G401.6 (cell line): ENCODE measurements around the gene ADM5.

Source experiments
- FAIRE-seq: peaks from 2 replicates; lab custom pipeline; 2012; peaks lifted over from hg19 to GRCh38; lab: Jason Lieb, UNC

ADM5 gene

DNA sequence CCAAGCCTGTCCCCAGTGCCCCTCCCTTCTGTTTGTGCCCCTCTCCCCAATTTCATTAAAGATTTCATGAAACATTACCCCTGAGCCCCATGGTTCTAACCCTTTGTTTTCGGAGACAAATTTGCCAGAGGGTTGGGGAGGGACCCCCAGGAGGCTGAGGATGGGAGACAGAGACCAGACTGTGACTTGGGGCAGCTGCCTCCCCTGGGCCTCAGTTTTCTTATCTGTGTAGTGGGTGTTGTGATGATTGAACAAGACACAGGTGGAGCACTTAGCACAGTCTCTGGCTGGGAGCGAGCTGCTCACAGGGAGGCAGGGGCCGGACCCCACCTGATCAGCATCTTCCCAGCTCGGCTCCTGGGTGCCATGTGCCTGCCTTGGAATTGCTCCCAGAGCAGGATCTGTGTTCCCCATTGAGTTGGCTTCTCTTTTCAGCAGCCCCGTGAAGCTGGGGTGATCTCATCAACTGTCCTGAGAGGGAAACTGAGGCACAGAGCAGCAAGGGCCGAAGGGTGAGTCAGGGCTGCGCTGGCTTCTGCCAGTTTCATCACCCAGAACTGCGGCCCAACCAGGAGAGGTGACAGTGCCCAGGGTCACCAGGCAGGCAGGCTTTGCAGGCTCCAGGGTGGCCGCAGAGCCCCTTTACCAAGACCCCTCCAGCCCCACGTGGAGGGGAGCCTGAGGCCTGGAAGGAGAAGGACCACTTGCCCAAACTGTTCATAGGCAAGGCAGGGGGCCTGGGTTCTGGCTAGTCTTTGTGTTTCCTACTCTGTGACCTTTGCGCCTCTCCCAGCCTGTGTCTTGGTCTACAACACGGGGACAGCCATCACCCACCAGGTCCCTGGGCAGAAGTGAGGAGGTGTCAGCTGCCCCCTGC lies 30.6 kb upstream of the ADM5 start:
- no peak for FAIRE-seq

DNA sequence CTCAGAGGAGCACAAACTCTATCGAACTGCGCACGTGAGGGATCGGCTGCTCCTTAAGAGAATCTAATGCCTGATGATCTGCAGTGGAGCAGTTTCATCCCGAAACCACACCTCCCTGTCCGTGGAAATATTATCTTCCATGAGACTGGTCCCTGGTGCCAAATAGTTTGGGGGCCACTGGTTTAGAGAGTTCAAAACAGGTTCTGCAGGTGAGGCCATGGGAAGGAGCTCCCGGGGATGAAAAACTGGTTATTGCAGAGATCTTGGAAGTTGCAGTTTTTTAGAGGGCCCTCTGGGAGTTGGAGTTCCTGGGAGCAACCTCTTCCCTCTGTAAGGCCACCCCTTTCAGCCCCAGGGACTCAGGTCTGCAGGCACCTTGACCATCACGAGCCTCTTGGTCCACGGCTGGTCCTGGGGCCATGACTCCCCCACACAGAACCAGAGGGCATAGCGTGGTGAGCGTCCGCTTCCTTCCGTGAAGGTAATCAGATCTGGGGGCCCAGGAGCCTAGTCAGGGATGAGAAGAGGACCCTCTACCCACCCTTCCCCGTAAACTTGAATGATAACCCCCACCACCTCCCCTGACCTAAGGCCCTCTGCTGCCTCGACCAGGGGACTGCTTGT lies 28.9 kb upstream of the ADM5 start:
- no peak for FAIRE-seq

- no peak for FAIRE-seq
Observed at GRCh38 chr19:49662011-49662410, 27.4 kb upstream of the ADM5 start.

DNA sequence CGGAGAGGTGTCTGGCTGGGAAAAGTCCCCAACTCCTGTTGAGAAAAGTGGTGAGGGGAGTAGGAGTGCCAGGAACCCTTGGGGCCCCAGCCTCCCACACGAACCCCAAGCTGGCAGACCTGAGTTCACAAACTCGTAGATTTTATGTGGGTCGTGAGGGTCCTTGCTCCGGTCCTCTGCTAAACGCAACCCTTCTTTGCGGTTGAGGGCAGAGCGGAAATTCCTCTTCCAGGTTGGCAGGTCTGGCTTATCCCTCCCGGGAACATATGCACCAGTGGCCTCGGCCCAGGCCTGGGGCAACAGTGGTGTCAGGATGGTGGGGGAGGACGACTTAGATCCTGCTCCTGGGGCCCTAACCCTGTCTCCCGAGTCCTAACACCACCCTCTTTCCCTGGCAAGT lies 26.2 kb upstream of the ADM5 start:
- no peak for FAIRE-seq

DNA sequence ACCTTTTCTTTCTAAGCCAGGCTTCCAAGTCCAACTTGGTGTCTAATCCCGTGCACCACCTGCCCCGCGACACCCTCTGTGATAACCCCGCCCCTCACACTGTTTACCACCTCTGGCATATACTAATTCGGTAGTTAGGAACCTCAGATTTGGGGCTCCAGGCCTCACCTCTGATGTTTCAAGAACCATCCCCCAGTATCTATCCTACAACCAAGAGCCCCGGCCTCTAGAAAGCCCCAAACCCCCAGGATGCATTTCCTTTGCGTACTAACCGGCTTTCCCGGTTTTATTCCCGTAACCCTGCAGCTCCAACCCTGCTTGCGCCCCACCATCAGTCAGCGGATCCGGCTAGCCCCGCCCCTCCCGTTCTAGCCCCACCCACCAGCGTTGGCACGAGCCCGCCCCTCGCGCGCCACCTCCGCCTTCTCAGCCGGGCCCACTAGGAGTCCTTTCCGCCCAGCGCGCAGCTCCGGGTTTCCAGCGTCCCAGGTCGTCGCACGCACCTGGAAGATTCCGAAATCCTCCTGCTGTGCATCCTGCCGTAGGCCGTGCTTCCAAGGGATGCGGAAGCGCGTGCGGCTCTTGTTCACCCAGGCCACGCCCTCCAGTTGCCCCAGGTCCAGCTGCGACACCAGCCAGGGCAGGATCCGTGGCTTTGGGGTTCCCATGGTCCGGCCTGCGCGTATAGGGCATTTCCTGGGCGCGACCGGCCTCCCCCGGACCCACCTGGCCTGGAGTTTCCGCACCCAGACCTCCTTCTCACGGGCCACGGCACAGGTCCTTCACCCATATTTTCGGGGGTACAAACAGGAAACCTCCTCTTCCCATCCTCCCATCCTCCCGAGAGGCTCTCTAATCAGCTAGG lies 25.0 kb upstream of the ADM5 start:
- peak; percentile 65 for FAIRE-seq

DNA sequence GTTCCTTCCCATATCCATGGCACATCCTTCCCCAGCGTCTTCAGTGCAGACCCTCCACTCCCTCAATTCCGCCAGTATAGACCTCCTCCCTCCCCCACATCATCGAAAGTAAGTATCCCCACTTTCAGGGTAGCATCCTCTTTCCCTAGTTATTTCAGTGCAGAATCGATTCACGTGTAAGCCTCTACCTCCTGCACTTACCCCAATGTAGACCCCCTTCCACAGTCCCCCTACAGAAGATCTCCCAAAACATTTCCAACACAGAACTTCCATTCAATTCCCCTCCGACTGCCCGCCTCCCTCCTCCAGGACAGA lies 24.4 kb upstream of the ADM5 start:
- no peak for FAIRE-seq

GRCh38 chr19:49665351-49666119 lies 23.9 kb upstream of the ADM5 start, which contains the start of the genes BCL2L12 and IRF3:
BCL2L12 (plus strand) TSS chr19:49665933; CDS start chr19:49666693, 760 bp downstream.
IRF3 (minus strand) TSS chr19:49665857; CDS start chr19:49664838, 1,019 bp downstream.
- peak; percentile 97 for FAIRE-seq

GRCh38 chr19:49666120-49666444 lies 23.3 kb upstream of the ADM5 start:
- FAIRE-seq: no peak

GRCh38 chr19:49667473-49667872 lies 21.9 kb upstream of the ADM5 start:
- FAIRE-seq: no peak

- FAIRE-seq: no peak
Observed at GRCh38 chr19:49669516-49669915, 19.9 kb upstream of the ADM5 start.

DNA sequence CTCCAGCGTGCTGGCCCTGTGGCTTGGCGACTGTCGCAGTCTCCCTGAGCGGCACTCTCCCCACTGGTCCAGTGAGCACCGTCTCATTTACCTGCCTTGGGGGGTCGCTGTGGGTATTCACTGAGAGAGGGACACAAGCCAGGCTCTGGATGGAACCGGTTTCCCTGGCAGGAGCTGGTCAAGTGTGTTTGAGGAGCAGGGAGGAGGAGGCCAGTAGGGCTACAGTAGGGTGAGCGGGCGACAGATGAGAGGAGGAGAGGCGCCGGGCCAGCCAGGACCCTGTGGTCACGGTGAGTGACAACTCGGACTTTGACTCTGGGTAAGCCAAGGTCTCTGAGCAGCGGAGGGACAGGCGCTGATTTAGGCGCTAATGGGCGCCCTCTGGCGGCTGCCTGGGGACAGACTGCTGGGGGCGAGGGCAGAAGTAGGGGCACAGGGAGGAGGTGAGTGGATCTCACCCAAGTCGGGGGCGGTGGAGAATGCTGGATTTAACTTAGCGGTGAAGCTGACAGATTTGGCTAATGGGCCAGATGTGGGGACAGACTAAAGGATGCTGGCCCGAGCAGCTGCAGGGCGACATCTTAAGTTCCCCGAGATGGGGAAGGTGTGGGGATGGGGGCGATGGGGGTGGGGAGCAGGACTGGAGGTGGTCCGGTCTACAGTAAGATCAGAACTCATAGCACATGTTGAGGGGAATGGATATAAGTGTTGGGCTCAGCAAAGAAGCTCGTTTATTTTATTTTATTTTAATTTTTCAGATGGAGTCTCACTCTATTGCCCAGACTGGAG lies 17.1 kb upstream of the ADM5 start:
- peak; percentile 28 for FAIRE-seq

DNA sequence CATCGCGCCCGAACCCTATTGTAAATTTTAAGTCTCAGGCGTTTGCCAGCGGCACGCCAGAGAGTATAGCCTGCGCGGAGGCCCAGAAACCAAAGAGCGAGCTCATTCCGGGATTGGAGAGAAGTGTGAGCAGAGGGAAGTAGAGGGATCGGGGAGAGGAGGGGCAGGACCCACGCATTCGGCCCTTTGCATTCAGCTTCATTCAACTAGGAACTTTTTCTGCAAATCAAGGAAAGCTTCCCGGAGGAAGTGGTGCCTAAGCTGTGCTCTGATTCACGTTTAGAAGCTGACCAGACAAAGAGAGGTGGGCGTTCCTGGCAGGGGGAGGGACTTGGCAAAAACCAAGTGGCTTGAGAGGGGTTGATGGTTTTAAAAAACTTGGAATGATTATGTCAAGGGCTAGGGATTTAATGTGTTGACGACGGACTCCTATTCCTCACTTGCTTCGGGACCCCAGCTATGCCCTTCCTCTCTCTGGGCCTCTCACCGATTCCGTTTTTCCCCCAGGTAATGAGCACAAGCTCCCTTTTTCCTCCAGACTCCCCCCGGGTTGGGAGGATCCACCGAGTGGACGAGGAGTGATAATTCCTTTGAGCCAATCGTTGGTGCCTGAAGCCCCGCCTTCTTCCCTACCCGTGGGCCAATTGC lies 13.1 kb upstream of the ADM5 start:
- no peak for FAIRE-seq

DNA sequence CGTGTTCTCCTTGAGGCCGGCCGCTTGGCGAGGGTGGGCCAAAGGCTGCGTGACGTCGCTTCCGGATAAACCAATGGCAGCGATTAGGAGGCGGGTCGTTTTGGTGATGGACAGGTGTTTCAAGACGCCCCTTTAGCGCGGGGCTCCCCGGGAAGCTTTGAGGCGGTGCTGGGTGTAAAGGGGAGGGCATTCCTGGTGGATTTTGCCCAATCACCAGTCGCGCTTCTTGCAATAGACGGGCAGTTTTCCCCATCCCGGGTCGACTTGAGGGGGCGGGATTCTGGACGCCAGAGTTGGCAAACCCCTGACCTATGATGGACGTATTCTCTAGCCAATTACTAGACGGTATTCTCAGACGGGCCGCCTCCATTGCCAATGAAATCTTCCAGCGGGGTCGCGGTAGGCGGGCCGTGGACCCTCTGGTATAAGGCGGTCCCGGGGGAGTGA lies 12.6 kb upstream of the ADM5 start:
- FAIRE-seq: peak; percentile 100

DNA sequence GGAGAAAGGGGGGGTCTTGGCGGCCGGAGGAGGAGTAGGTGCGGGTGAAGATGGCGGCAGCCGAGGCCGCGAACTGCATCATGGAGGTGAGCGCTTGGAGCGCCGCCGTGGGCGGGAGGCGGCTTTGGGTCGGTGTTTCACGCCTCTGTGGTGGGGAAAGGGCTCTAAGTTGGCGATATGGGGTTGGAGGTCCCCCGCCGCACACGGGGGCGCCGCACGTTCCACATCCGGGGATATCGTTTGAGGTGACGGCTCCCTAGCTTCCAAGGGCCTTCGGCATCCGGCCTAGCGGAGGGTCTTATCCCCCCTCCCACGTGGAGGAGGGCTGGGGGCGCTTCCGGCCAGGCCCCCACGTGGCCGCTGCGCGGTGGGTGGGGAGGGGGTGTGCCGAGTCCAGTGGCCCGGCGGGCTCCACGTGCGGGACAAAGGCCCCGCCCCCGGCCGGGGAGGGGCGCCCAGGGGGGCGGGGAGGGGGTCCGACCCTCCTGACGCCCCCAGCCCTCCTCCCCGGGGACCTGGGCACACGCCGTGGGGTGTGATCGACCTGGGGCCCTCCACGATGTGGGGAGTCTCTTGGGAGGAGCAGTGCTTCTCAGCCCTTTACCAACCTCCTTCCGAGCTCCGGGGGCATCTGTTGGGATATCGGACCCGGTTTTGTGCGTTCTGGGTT lies 12.0 kb upstream of the ADM5 start, which contains the start of gene PRMT1:
Gene PRMT1, plus strand, starts transcription at position 41 of the 670 bp plus-strand sequence. Its CDS starts 10 bp downstream, at position 51.
- no peak for FAIRE-seq

DNA sequence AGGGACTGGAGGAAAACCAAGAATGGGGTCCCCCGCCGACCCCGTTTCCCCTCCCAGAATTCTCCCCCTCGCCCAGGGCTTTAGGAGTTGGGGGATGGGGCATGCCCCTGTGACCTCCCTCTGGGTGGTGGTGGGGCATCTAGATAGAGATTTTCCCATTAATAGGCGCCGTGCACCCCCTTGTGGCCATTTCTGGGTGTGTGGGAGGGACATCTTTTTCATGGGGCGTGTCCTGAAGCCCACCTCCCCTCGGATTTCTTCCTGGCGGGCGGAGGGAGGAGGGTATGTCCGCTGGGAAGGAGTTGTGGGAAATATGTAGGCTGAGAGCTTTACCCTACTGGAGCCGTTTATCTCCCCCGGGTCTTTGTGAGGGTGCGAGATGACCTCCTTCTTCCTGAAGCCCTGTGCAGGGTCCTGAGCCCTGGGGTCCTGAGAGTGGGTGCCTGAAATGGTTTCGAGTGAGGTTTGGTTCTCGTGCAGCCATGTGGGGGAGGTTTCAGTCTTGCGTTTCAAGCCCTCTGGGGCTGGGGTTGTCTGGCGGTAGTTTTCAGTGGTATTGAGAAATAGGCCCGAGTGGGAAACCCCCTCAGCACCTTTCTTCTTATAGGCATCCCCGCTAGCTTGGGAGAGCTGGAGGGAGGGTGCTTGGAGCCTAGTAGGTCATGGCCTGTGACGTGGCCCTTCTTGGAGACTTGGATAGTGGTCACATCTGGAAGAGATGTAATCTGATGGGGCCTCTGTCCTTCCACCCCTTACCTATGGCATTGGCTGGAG lies 11.3 kb upstream of the ADM5 start:
- no peak for FAIRE-seq

GRCh38 chr19:49678985-49679770 lies 10.2 kb upstream of the ADM5 start:
- FAIRE-seq: no peak

DNA sequence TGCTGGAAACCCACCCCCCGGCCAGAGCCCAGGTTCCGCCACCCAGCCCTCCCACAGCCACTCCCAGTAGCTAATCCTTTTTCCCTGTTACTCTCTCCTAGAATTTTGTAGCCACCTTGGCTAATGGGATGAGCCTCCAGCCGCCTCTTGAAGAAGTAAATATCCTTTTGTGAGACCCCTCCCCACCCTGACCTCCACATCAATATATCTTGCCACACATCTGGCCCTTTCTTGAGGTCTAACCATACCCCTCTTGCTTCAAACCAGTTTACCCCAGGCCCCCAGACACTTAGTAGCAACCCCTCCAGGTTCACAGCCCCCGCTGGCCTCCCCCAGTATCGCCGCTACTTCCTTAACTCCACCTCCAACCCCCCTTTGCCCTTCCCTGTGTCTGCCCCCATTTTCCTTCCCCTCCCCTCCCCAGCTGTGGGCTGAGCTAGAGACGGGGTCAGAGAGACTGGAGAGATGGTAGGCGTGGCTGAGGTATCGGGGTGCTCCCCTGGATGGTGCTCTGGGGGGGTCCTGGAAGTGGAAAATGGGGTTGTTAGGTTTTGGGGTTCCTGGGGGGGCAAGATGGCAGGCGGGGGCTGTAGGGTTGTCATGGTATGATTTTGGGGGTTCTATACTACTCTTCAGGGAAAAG lies 9.5 kb upstream of the ADM5 start:
- FAIRE-seq: no peak
